Lower lobe of right lung (tissue), 2 donors: Measurements from ENCODE around the gene P2RX2. TPM values are rescaled to one million over a fixed set of nuclear protein-coding genes. Genes with fewer than 3 reads are reported as not detected.

ENCODE experiments used
- ATAC-seq, 2 donors: fragments of 200-7000 bp; cut with Tn5 transposase; one replicate each; pipeline ENCODE4 v1.9.1; 2020 to 2022; ENCODE audit warnings: mild to moderate bottlenecking in 2 of 2, moderate library complexity in 2 of 2
- DNase-seq: peaks from one replicate; pipeline ENCODE4 v3.0.0-alpha.2; 2020
- H3K27ac ChIP-seq: fragments of 200-600 bp; one replicate; pipeline ENCODE4 v1.8.0; 2022
- H3K27me3 ChIP-seq: fragments of 200-600 bp; one replicate; pipeline ENCODE4 v1.8.0; 2022; ENCODE audit warnings: low read depth
- H3K36me3 ChIP-seq: fragments of 200-600 bp; one replicate; pipeline ENCODE4 v1.8.0; 2022; ENCODE audit warnings: mild to moderate bottlenecking
- H3K4me1 ChIP-seq: fragments of 200-600 bp; one replicate; pipeline ENCODE4 v1.8.0; 2022
- H3K4me3 ChIP-seq: fragments of 200-600 bp; one replicate; pipeline ENCODE4 v1.8.0; 2022; ENCODE audit warnings: mild to moderate bottlenecking
- H3K9me3 ChIP-seq: fragments of 200-600 bp; one replicate; pipeline ENCODE4 v1.8.0; 2022
- CTCF ChIP-seq: fragments of 200-600 bp; IDR thresholded peaks from one replicate; pipeline ENCODE4 v1.8.0; 2022; ENCODE audit warnings: antibody characterized with exemption, mild to moderate bottlenecking
- intact Hi-C: fragments of 100-400 bp; cut with DNase I; formaldehyde crosslinking; loops from one replicate; pipeline ENCODE4 v1.11.0; 2022
- total RNA-seq: library from RNA; stranded (reverse); fragmentation: NEBNext Ultra II Directional; extraction: Animal tissue kit (Norgen Biotek cat#: 25700); gene quantifications from one replicate; pipeline ENCODE4 v1.2.1, GENCODE V29; 2021
- donor health status: DM: no; HTN: yes; CAD: no; lungs with severe emphysema.

P2RX2 gene
- total RNA-seq, 1 donor from 2014 or later, result 0.56 TPM

GRCh38 chr12:132622437-132623071 is 4.0 kb downstream of the P2RX2 start:
- H3K4me1 ChIP-seq, result peaks cover 14% of the 10 kb centered on the region
- no peak overlapping the region for H3K27ac ChIP-seq
- H3K9me3 ChIP-seq, result no peaks in the 10 kb centered on the region
- ATAC-seq, result peak; percentile 33 to 47
- H3K36me3 ChIP-seq, result peaks cover 23% of the 10 kb centered on the region
- DNase-seq, result no peak
- no peak overlapping the region for H3K4me3 ChIP-seq
- TF ChIP-seq CTCF, result no peak
- H3K27me3 ChIP-seq, result peaks cover 24% of the 10 kb centered on the region
- intact Hi-C loops, result no loop called here

- no peaks in the 10 kb centered on the region for H3K9me3 ChIP-seq
- ATAC-seq (no peak), DNase-seq (no peak)
- peaks cover 23% of the 10 kb centered on the region for H3K36me3 ChIP-seq
- intact Hi-C loops, result no loop called here
- H3K27me3 ChIP-seq, result peaks cover 17% of the 10 kb centered on the region
- TF ChIP-seq CTCF, result no peak
- H3K4me3 ChIP-seq, result no peak overlapping the region
- H3K4me1 ChIP-seq, result peaks cover 14% of the 10 kb centered on the region
- H3K27ac ChIP-seq, result no peak overlapping the region
These were observed 4.7 kb downstream of the P2RX2 start for GRCh38 chr12:132623072-132623869.

- intact Hi-C loops, result no loop called here
- Histone ChIP-seq H3K27ac (no peak overlapping the region), H3K9me3 (no peaks in the 10 kb centered on the region), H3K27me3 (peaks cover 14% of the 10 kb centered on the region), H3K36me3 (peaks cover 27% of the 10 kb centered on the region), H3K4me3 (no peak overlapping the region), H3K4me1 (peaks cover 14% of the 10 kb centered on the region)
- ATAC-seq, result no peak
- no peak for TF ChIP-seq CTCF
- no peak for DNase-seq
These were observed 5.7 kb downstream of the P2RX2 start for GRCh38 chr12:132624186-132624855.

- Histone ChIP-seq H3K27ac (no peak overlapping the region), H3K36me3 (peaks cover 34% of the 10 kb centered on the region), H3K4me3 (no peak overlapping the region), H3K9me3 (no peaks in the 10 kb centered on the region), H3K27me3 (peaks cover 6% of the 10 kb centered on the region), H3K4me1 (peaks cover 14% of the 10 kb centered on the region)
- DNase-seq (no peak), ATAC-seq (no peak)
- no peak for TF ChIP-seq CTCF
- intact Hi-C loops, result no loop called here
These were observed 6.5 kb downstream of the P2RX2 start for GRCh38 chr12:132624910-132625630.

- no peaks in the 10 kb centered on the region for H3K27me3 ChIP-seq
- no peak overlapping the region for H3K27ac ChIP-seq
- intact Hi-C loops, result no loop called here
- no peak for TF ChIP-seq CTCF
- H3K4me3 ChIP-seq, result no peak overlapping the region
- H3K4me1 ChIP-seq, result peaks cover 14% of the 10 kb centered on the region
- DNase-seq (no peak), ATAC-seq (no peak)
- H3K9me3 ChIP-seq, result no peaks in the 10 kb centered on the region
- peaks cover 34% of the 10 kb centered on the region for H3K36me3 ChIP-seq
These were observed 7.3 kb downstream of the P2RX2 start for GRCh38 chr12:132625731-132626430.
